IMR-90 (cell line): ENCODE data around the gene RIMS1. TPM values are rescaled to one million over a fixed set of nuclear protein-coding genes. Genes with fewer than 3 reads are reported as not detected.

Source experiments
- ATAC-seq: fragments of 200-7000 bp; cut with Tn5 transposase; 2 replicates; pipeline ENCODE4 v1.9.1; 2020; ENCODE audit warnings: low read depth, mild to moderate bottlenecking, moderate library complexity
- BruUV-seq: library from RNA; stranded (reverse); fragments of 400-500 nt; replicated peaks from 2 replicates; lab custom pipeline; 2021; lab: Mats Ljungman, UMichigan
- CTCF ChIA-PET: fragments of 300-600 bp; formaldehyde crosslinking; extraction: SDS; loops from one replicate; lab custom pipeline; 2021; ENCODE audit warnings: antibody characterized with exemption; lab: Yijun Ruan, JAX
- POLR2A ChIA-PET: fragments of 300-600 bp; sonication (Branson Sonifier 250); formaldehyde crosslinking; loops from one replicate; lab custom pipeline; 2022; ENCODE audit warnings: antibody characterized with exemption; ENCODE audit not compliant: unreplicated experiment; lab: Charles Lee
- DNase-seq: peaks from one replicate; pipeline ENCODE4 v3.0.0; 2013
- H2AFZ ChIP-seq: replicated peaks from 2 replicates; pipeline ENCODE3; 2013; ENCODE audit warnings: low read length, mild to moderate bottlenecking; ENCODE audit not compliant: poor library complexity
- H2AK5ac ChIP-seq: 2 replicates; pipeline ENCODE4 v1.6.1; 2013; ENCODE audit warnings: low read depth, low read length, inconsistent platforms
- H2AK9ac ChIP-seq: replicated peaks from 2 replicates; pipeline ENCODE3; 2013; ENCODE audit warnings: mild to moderate bottlenecking, low read depth, low read length, moderate library complexity; ENCODE audit not compliant: poor library complexity
- H2BK120ac ChIP-seq: 2 replicates; pipeline ENCODE4 v1.6.1; 2013; ENCODE audit warnings: low read depth, low read length, inconsistent platforms
- H2BK15ac ChIP-seq: 3 replicates; pipeline ENCODE4 v1.6.1; 2013; ENCODE audit warnings: low read depth, low read length, inconsistent platforms
- H2BK20ac ChIP-seq: 2 replicates; pipeline ENCODE4 v1.6.1; 2013; ENCODE audit warnings: low read depth, mild to moderate bottlenecking, inconsistent platforms, low read length, moderate library complexity
- H2BK5ac ChIP-seq: 2 replicates; pipeline ENCODE4 v1.6.1; 2013; ENCODE audit warnings: mild to moderate bottlenecking, low read depth, low read length, inconsistent platforms; ENCODE audit not compliant: poor library complexity, severe bottlenecking
- H3K14ac ChIP-seq: replicated peaks from 2 replicates; pipeline ENCODE4 v1.6.1; 2013; ENCODE audit warnings: low read depth, low read length, inconsistent platforms
- H3K18ac ChIP-seq: 2 replicates; pipeline ENCODE4 v1.6.1; 2013; ENCODE audit warnings: low read depth, low read length, control low read depth
- H3K23ac ChIP-seq: 2 replicates; pipeline ENCODE4 v1.6.1; 2013; ENCODE audit warnings: low read depth, low read length, inconsistent platforms
- H3K27ac ChIP-seq: 2 replicates; pipeline ENCODE4 v1.5.1; 2013; ENCODE audit warnings: mild to moderate bottlenecking, control low read depth, low read length; ENCODE audit not compliant: insufficient read depth
- H3K27me3 ChIP-seq: 2 replicates; pipeline ENCODE4 v1.6.1; 2013; ENCODE audit warnings: low read length; ENCODE audit not compliant: control insufficient read depth, insufficient read depth
- H3K36me3 ChIP-seq: 2 replicates; pipeline ENCODE4 v1.6.1; 2013; ENCODE audit warnings: low read length, mixed read lengths; ENCODE audit not compliant: control insufficient read depth, insufficient read depth
- H3K4ac ChIP-seq: 2 replicates; pipeline ENCODE4 v1.6.1; 2013; ENCODE audit warnings: low read depth, low read length, inconsistent platforms
- H3K4me1 ChIP-seq: 2 replicates; pipeline ENCODE4 v1.6.1; 2013; ENCODE audit warnings: low read length, mixed read lengths; ENCODE audit not compliant: control insufficient read depth, insufficient read depth
- H3K4me2 ChIP-seq: 2 replicates; pipeline ENCODE4 v1.6.1; 2013; ENCODE audit warnings: low read depth, mild to moderate bottlenecking, control low read depth, low read length, moderate library complexity
- H3K4me3 ChIP-seq: 2 replicates; pipeline ENCODE4 v1.5.1; 2013; ENCODE audit warnings: low read depth, mild to moderate bottlenecking, control low read depth, low read length, moderate library complexity; ENCODE audit not compliant: insufficient read depth
- H3K56ac ChIP-seq: 2 replicates; pipeline ENCODE4 v1.6.1; 2013; ENCODE audit warnings: low read length, inconsistent platforms; ENCODE audit not compliant: insufficient read depth; ENCODE audit errors: extremely low read depth
- H3K79me1 ChIP-seq, 2 experiments: 2 replicates each; pipeline ENCODE4 v1.6.1; 2013; ENCODE audit warnings: low read length in 2 of 2, inconsistent platforms in 1 of 2, low read depth in 1 of 2
- H3K9ac ChIP-seq: 2 replicates; pipeline ENCODE4 v1.6.1; 2013; ENCODE audit warnings: low read depth, low read length, control low read depth
- H3K9me1 ChIP-seq: 2 replicates; pipeline ENCODE4 v1.6.1; 2013; ENCODE audit warnings: low read length, inconsistent platforms; ENCODE audit not compliant: insufficient read depth
- H3K9me3 ChIP-seq: 2 replicates; pipeline ENCODE4 v1.6.1; 2013; ENCODE audit warnings: low read length; ENCODE audit not compliant: control insufficient read depth, insufficient read depth
- H4K20me1 ChIP-seq: 2 replicates; pipeline ENCODE4 v1.6.1; 2013; ENCODE audit warnings: low read length, inconsistent platforms; ENCODE audit not compliant: insufficient read depth
- H4K5ac ChIP-seq: 2 replicates; pipeline ENCODE4 v1.6.1; 2013; ENCODE audit warnings: mild to moderate bottlenecking, low read depth, low read length, control low read depth
- H4K8ac ChIP-seq, 2 experiments: 2 replicates each; pipeline ENCODE4 v1.6.1; 2013; ENCODE audit warnings: low read depth in 2 of 2, low read length in 2 of 2, control low read depth in 1 of 2, inconsistent platforms in 1 of 2
- H4K91ac ChIP-seq: 2 replicates; pipeline ENCODE4 v1.6.1; 2013; ENCODE audit warnings: low read depth, low read length, inconsistent platforms; ENCODE audit not compliant: insufficient read depth
- BHLHE40 ChIP-seq: fragments of 150-350 bp; IDR thresholded peaks from 2 replicates; pipeline ENCODE4 v1.6.1; 2016; ENCODE audit warnings: mild to moderate bottlenecking, low read depth, low read length
- CEBPB ChIP-seq: IDR thresholded peaks from 2 replicates; pipeline ENCODE4 v1.6.1; 2012; ENCODE audit warnings: low read depth, low read length, improper control_type of control experiment
- CHD1 ChIP-seq: IDR thresholded peaks from 2 replicates; pipeline ENCODE4 v1.6.1; 2012; ENCODE audit warnings: low read depth, low read length, improper control_type of control experiment
- CTCF ChIP-seq: conservative IDR thresholded peaks from 2 replicates; pipeline ENCODE4 v1.5.1; 2012; ENCODE audit warnings: mild to moderate bottlenecking, low read depth, low read length, improper control_type of control experiment
- FOS ChIP-seq: fragments of 150-350 bp; IDR thresholded peaks from 2 replicates; pipeline ENCODE4 v1.6.1; 2016; ENCODE audit warnings: low read depth, low read length
- MAFK ChIP-seq: IDR thresholded peaks from 2 replicates; pipeline ENCODE4 v1.6.1; 2012; ENCODE audit warnings: low read depth, low read length, improper control_type of control experiment
- MAZ ChIP-seq: IDR thresholded peaks from 2 replicates; pipeline ENCODE4 v1.6.1; 2012; ENCODE audit warnings: low read depth, mild to moderate bottlenecking, low read length, improper control_type of control experiment, moderate library complexity, borderline replicate concordance
- MXI1 ChIP-seq: IDR thresholded peaks from 2 replicates; pipeline ENCODE4 v1.6.1; 2012; ENCODE audit warnings: low read depth, mild to moderate bottlenecking, low read length, moderate library complexity, borderline replicate concordance
- NFE2L2 ChIP-seq: fragments of 150-350 bp; IDR thresholded peaks from 2 replicates; pipeline ENCODE4 v1.6.1; 2016; ENCODE audit warnings: low read depth, mild to moderate bottlenecking, low read length
- POLR2A ChIP-seq: IDR thresholded peaks from 2 replicates; pipeline ENCODE4 v1.6.1; 2012; ENCODE audit warnings: mild to moderate bottlenecking, low read depth, low read length
- RAD21 ChIP-seq: IDR thresholded peaks from 2 replicates; pipeline ENCODE4 v1.6.1; 2012; ENCODE audit warnings: low read length, improper control_type of control experiment
- RCOR1 ChIP-seq: IDR thresholded peaks from 2 replicates; pipeline ENCODE4 v1.6.1; 2012; ENCODE audit warnings: mild to moderate bottlenecking, low read length, improper control_type of control experiment; ENCODE audit not compliant: insufficient replicate concordance
- RFX5 ChIP-seq: IDR thresholded peaks from 2 replicates; pipeline ENCODE4 v1.8.0; 2012; ENCODE audit warnings: low read depth, mild to moderate bottlenecking, low read length, moderate library complexity
- SMC3 ChIP-seq: fragments of 150-350 bp; IDR thresholded peaks from 2 replicates; pipeline ENCODE4 v1.6.1; 2016; ENCODE audit warnings: low read depth, mild to moderate bottlenecking, antibody characterized with exemption, low read length, moderate library complexity
- USF2 ChIP-seq: fragments of 150-350 bp; IDR thresholded peaks from 2 replicates; pipeline ENCODE4 v1.6.1; 2017; ENCODE audit warnings: mild to moderate bottlenecking, antibody characterized with exemption, low read length, low read depth
- dilution Hi-C: fragments of 300-500 bp; cut with HindIII; formaldehyde crosslinking; loops from one replicate; pipeline ENCODE4 v1.14.3; 2018; ENCODE audit warnings: low sequenced_read_pairs; ENCODE audit not compliant: unreplicated experiment
- in situ Hi-C: fragments of 300-500 bp; cut with MboI; formaldehyde crosslinking; loops from 3 replicates; pipeline ENCODE4 v1.14.3; 2019; ENCODE audit warnings: low sequenced_read_pairs, inconsistent platforms, mixed read lengths
- intact Hi-C: fragments of 100-400 bp; cut with micrococcal nuclease; formaldehyde crosslinking; loops from 2 replicates; pipeline ENCODE4 v1.10.0; 2022
- polyA plus RNA-seq, 3 experiments: library from polyadenylated mRNA; depleted of rRNA; stranded (reverse); fragments of >200 nt; gene quantifications; 2 replicates each; pipeline ENCODE4 v1.2.3, GENCODE V29; 2012; ENCODE audit warnings: low replicate concordance in 1 of 3
- total RNA-seq: library from RNA; depleted of rRNA; stranded (reverse); fragments of >200 nt; gene quantifications from 2 replicates; pipeline ENCODE4 v1.2.3, GENCODE V29; 2012
- TF ChIP-seq, protein P1 (sequence below): fragments of 150-350 bp; IDR thresholded peaks from 2 replicates; pipeline ENCODE4 v1.6.1; 2016; ENCODE audit warnings: low read depth, mild to moderate bottlenecking, low read length, moderate library complexity, borderline replicate concordance

RIMS1 gene
- total and polyA plus RNA-seq, 2 of the 4 experiments (the other 2 are of a cell fraction), result 0.44 to 3.8 TPM

- Histone ChIP-seq H3K4me3 (no peak overlapping the region), H3K56ac (no peak overlapping the region), H3K9ac (no peak overlapping the region), H2AFZ (no peak overlapping the region), H4K91ac (no peak overlapping the region), H3K27me3 (no peaks in the 10 kb centered on the region; the same call in 1 of the 2 replicates), H4K5ac (no peak overlapping the region), H4K20me1 (no peaks in the 10 kb centered on the region), H2AK5ac (no peak overlapping the region), H2BK20ac (no peak overlapping the region), H3K9me3 (no peaks in the 10 kb centered on the region), H2AK9ac (no peak overlapping the region), H3K9me1 (no peaks in the 10 kb centered on the region), H3K4me2 (no peak overlapping the region), H2BK5ac (no peak overlapping the region), H3K23ac (no peak overlapping the region), H3K14ac (no peak overlapping the region), H3K36me3 (no peaks in the 10 kb centered on the region), H2BK120ac (no peak overlapping the region), H3K4me1 (peaks cover 1% of the 10 kb centered on the region), H3K79me1 (no peaks in the 10 kb centered on the region), H3K27ac (no peak overlapping the region), H3K18ac (no peak overlapping the region), H2BK15ac (no peak overlapping the region), H3K4ac (no peak overlapping the region), H4K8ac (no peak overlapping the region)
- dilution Hi-C loops (no loop called here), intact Hi-C loops (loop anchor here (10.0 kb wide), 1 partner anchor 112 kb away; no protein-coding TSS in a partner anchor), in situ Hi-C loops (loop anchor here (25.0 kb wide), 1 partner anchor 454 kb away; no protein-coding TSS in a partner anchor)
- ATAC-seq (no peak), DNase-seq (no peak)
- TF ChIP-seq CTCF, result no peak
- no peak for TF ChIP-seq BHLHE40
- TF ChIP-seq MXI1, result no peak
- TF ChIP-seq MAZ, result no peak
- TF ChIP-seq, protein P1, sequence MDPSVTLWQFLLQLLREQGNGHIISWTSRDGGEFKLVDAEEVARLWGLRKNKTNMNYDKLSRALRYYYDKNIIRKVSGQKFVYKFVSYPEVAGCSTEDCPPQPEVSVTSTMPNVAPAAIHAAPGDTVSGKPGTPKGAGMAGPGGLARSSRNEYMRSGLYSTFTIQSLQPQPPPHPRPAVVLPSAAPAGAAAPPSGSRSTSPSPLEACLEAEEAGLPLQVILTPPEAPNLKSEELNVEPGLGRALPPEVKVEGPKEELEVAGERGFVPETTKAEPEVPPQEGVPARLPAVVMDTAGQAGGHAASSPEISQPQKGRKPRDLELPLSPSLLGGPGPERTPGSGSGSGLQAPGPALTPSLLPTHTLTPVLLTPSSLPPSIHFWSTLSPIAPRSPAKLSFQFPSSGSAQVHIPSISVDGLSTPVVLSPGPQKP, result no peak
- no peak for TF ChIP-seq POLR2A
- no peak for TF ChIP-seq SMC3
- no peak for TF ChIP-seq MAFK
- TF ChIP-seq CEBPB, result no peak
- TF ChIP-seq FOS, result no peak
- TF ChIP-seq NFE2L2, result no peak
- no peak for TF ChIP-seq USF2
- no peak for TF ChIP-seq RAD21
- no peak for TF ChIP-seq RFX5
- TF ChIP-seq CHD1, result no peak
- no peak for TF ChIP-seq RCOR1
- ChIA-PET POLR2A (no interaction called here), CTCF (no interaction called here)
- BruUV-seq, result no TSS peak
Observed at GRCh38 chr6:72132851-72133250, 246.5 kb downstream of the RIMS1 start.
